HG02678 (cell line): ENCODE results near the gene CD7.

Source experiments
- ATAC-seq: cut with Tn5 transposase; IDR thresholded peaks from one replicate; pipeline ENCODE4 v1.9.1; 2021; ENCODE audit warnings: mild to moderate bottlenecking, moderate library complexity; ENCODE audit not compliant: unreplicated experiment

The CD7 gene

GRCh38 chr17:82329683-82330321, 12.4 kb upstream of the CD7 start:
- no peak for ATAC-seq

DNA sequence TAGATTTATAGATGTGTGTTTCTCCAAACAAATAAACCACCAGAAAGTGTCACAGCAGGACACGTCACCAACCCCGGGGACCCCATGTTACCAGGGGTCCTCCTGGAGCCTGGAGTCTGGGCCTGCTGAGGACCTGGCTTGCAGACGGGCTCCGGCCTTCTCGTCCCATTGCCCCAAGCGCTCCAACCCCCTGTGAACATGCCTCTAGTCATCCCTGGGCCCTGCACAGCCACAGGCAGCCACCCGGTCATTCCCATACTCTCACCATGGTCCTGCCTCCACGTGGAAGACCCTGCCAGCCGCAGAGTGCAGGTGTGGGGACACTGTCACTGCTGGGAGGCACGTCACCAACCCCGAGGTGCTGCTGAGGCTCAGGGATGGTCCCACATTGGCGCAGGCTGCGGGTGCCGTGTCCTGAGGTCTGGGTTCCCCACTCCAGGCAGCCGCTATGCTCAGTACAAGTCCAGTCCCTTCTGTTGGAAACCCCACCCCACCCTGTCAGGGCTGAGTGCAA, 11.6 kb upstream of the CD7 start:
- no peak for ATAC-seq

DNA sequence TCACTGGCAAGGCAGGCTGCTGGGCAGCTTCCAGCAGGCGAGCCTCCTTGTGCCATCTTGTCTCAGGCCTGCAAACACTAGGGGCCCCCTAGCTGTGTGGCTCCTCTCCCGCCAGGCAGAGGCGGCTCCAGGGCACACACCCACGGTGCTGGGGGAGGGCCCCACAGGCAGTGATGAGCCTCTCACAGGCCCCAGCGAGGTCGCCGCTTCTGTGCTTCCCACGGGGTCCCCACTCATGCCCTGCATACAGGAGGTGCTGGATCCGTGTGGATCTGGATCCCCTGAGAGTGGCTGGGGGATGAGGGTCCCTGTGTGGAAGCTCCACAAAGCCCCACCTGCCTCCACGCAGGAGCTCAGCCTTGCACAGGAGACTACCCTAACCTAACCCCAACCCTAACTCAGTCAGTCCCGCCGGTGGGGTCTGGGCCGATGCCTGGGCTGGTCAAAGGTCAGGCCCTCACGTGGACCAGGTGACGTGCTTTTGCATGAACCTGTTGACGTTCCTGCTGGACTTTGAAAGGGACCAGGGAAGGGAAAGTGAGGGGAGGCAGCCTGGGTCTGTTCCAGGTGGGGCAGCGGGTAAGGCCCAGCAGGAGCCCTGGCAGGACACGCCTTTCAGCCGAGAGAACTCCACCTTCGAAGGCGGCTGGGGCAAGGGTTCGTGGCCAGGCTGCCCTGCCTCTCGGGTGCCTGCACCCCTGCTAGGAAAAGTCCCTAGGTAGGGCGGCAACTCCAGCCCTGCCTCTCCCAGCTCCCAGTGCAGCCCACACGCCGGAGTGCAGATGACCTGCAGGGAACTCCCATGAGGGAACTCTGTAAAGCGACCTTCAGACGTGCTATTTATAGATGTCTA, 11.0 kb upstream of the CD7 start:
- ATAC-seq, result no peak

DNA sequence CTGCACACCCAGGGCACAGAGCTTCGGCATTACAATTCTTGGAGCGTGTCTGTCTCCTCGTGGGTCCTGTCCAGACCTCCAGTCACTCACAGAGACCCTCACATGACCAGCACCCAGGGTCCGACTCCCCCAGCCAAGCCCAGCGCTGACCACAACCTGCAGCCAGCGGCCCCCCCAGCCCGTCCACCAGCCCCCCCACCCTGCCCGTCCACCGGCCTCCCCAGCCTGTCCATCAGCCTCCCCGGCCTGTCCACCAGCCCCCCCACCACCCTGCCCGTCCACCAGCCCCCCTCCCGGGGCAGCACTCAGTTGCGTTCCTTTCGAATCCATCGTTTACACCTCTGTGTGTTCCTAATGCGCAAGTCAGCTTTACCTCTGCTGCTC, 10.3 kb upstream of the CD7 start:
- no peak for ATAC-seq

GRCh38 chr17:82327289-82327688, 9.9 kb upstream of the CD7 start:
- ATAC-seq, result no peak

GRCh38 chr17:82325286-82326180, 8.1 kb upstream of the CD7 start:
- ATAC-seq, result no peak

GRCh38 chr17:82324566-82325285, 7.3 kb upstream of the CD7 start:
- ATAC-seq, result no peak

DNA sequence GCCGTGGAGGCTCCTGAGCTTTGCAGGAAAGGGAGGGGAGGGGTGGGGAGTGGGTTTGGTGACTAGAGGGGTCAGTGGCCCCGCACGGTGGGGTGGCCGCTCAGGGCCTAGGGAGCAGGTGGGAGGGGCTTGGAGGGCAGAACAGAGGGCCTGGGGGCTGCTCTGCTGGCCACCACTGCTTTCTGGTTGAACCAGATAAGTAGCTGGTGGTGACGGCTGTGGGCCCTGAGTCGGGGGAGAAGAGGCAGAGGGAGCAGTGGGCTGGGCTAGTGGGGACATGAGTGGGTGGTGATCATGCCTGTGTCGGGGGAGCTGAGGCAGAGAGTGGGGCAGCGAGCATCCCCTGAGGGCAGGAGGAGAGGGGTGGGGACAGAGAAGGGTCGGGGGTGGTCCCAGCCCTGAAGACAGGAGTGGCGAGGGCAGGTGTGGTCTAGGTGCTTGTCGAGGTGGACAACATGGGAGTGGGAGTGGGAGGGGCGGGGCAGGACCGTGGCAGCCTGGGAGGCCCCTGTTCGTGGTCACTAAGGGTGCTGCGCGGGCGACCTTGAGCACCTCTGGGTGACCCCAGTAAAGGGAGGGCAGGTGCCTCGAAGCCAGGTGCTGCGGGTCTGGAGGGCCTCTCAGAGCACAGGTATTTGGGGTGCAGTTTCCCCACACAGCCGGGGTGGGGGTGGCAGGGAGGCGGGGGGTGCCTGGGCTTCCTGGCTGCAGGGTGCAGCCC, 6.3 kb upstream of the CD7 start:
- no peak for ATAC-seq

GRCh38 chr17:82322526-82323453, 5.4 kb upstream of the CD7 start:
- no peak for ATAC-seq

DNA sequence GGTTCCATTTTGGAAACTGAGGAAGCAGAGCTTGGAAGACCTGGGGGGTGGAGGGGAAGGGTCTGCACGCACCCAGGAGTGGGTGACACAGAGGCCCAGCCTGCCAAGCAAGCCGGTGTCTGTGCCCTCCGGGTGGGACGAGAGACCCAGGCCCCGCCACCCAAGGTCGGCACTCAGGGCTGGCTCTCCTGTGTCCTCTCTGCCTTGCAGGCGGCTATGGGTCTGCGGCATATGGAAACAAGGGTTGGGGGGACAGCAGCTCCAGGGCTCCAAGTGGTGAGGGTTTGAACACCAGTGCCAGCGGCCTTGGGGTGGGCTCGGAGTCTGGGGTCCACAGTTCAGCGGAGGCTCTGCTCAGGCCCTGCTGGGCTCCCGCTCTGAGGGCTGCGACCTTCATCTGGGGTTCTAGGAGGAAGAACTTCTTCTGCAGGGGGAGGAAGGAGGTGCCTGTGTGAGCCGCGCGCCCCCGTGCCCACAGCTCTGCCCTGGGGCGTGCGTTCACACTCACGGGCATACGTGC, 4.6 kb upstream of the CD7 start:
- no peak for ATAC-seq

DNA sequence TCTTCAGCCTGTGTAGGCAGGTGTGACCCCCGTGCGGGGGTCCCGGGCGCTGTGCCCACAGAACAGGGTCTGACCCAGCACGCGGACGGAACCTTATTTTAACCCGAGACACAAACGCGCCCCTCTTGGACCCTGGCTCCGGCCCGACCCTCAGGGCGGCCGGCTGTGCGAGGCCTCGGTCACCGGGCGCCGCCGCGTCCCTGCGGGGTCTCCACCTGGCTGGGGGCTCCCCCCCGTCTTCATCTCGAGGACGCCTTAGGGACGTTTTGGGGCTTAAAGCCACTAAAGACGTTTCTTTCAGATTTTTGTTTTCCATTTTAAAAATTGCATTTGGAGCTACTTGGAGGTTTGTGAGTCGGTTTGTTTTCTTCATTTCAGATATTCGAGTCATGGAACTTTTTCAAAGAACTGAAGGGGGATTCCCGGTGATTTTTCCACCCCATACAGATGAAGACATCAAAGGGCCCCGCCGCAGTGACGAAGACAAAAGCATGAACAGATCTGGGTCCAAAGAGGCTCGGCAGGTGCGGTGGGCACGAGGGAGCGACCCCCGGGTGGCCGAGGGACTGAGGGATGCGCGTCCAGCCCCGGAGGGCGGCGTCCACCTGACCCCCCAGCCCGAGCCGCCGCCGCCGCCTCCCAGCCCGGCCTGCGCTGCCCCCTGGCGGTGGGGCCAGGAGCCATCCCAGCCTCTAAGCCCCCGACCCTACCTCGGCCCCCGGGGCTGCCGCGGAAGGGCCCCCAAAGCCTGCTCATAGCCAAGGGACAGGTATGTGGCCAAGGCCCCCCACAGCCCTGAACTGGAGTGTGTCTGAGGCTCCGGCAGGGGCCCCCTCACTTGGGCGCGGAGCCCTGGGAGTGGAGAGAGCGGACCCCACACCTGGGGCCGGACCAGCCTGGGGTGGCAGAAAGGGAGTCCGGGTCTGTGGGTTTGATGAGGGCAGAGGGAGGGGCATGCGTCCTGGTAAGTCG, 3.8 kb upstream of the CD7 start:
- no peak for ATAC-seq

DNA sequence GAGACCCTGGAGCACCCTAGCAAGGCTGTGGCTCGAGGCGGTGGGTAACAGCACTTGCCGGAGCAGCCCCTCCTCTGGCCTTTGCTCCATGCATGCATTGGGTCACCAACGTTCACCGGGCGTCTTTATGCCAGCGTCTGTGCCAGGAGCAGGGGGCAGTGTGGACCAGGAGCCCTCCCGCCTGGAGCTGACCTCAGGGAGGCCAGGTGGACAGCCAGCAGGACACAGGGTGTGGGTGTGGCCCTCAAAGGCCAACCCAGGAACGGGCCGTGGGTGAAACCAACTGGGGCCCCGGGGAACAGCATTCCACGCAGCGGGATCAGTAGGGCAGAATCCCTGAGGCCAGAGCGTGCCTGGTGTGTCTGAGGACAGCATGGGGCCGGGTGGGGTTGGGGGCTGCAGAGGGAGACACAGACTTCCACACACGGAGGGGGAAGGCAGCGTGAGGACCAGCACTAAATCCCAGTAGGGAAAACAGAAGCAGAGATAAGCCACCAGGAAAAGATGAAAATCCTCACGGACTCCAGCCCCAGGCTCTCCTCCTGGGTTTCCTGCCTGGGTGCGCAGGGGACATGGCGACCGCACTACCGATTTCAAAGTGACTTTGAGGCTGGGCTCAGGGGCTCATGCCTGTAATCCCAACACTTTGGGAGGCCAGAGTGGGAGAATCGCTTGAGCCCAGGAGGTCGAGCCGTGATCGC, 2.9 kb upstream of the CD7 start:
- no peak for ATAC-seq

DNA sequence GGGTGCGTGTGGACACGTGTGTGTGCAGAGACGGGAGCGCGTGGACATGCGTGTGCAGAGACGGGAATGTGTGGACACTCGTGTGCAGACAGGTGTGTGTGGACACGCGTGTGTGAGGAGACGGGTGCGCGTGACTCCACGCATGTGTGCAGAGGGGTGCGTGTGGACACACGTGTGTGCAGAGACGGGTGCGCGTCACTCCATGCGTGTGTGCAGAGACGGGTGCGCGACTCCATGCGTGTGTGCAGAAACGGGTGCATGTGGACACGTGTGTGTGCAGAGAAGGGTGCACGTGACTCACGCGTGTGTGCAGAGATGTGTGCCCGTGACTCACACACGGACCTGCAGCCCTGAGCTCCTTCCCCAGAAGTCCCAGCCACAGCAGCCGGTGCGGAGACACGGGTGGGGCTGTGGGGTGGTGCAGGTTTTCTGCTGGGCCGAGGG, 2.2 kb upstream of the CD7 start:
- no peak for ATAC-seq

- no peak for ATAC-seq
Measured at GRCh38 chr17:82318772-82319606, 1.6 kb upstream of the CD7 start.

- ATAC-seq, result no peak
Measured at GRCh38 chr17:82318169-82318498, 726 bp upstream of the CD7 start.
